Measurements from ENCODE around the gene HPCA.

HPCA gene

DNA sequence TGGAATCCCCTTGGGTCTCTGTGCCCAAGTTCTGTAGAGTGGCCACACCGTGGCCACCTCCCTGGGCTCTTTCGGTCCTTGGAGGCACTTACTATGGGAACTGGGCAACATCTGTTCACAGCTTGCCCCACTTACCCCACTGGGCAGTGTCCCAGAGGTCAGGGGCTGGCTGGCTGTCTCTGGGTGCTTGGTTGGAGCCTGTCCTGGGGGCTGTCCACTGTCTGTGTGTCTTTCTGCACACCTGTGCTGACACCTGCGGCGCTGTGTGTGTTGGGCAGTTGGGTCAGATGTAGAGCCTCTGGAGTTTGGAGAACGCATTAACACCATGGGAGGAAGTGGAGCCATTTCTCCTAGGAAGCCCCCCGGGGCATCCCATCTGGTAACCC, 16.2 kb downstream of the HPCA start:
- TF ChIP-seq, protein P1, sequence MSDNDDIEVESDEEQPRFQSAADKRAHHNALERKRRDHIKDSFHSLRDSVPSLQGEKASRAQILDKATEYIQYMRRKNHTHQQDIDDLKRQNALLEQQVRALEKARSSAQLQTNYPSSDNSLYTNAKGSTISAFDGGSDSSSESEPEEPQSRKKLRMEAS (IDR thresholded peaks at IDR 0.05), result no peak
- no peak for TF ChIP-seq FOXM1 (IDR thresholded peaks at IDR 0.05; ENCODE audit: borderline replicate concordance, low read depth)
- TF ChIP-seq, protein P2, sequence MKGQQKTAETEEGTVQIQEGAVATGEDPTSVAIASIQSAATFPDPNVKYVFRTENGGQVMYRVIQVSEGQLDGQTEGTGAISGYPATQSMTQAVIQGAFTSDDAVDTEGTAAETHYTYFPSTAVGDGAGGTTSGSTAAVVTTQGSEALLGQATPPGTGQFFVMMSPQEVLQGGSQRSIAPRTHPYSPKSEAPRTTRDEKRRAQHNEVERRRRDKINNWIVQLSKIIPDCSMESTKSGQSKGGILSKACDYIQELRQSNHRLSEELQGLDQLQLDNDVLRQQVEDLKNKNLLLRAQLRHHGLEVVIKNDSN (IDR thresholded peaks at IDR 0.05), result no peak
- no peak for TF ChIP-seq NFIC (IDR thresholded peaks at IDR 0.05)
- TF ChIP-seq ZBTB7A (IDR thresholded peaks at IDR 0.05; ENCODE audit: low read depth), result no peak
- TF ChIP-seq RAD21 (IDR thresholded peaks at IDR 0.05; ENCODE audit: low read depth), result no peak
- TF ChIP-seq, protein P3, sequence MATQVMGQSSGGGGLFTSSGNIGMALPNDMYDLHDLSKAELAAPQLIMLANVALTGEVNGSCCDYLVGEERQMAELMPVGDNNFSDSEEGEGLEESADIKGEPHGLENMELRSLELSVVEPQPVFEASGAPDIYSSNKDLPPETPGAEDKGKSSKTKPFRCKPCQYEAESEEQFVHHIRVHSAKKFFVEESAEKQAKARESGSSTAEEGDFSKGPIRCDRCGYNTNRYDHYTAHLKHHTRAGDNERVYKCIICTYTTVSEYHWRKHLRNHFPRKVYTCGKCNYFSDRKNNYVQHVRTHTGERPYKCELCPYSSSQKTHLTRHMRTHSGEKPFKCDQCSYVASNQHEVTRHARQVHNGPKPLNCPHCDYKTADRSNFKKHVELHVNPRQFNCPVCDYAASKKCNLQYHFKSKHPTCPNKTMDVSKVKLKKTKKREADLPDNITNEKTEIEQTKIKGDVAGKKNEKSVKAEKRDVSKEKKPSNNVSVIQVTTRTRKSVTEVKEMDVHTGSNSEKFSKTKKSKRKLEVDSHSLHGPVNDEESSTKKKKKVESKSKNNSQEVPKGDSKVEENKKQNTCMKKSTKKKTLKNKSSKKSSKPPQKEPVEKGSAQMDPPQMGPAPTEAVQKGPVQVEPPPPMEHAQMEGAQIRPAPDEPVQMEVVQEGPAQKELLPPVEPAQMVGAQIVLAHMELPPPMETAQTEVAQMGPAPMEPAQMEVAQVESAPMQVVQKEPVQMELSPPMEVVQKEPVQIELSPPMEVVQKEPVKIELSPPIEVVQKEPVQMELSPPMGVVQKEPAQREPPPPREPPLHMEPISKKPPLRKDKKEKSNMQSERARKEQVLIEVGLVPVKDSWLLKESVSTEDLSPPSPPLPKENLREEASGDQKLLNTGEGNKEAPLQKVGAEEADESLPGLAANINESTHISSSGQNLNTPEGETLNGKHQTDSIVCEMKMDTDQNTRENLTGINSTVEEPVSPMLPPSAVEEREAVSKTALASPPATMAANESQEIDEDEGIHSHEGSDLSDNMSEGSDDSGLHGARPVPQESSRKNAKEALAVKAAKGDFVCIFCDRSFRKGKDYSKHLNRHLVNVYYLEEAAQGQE (IDR thresholded peaks at IDR 0.05; ENCODE audit: low read depth), result no peak
- TF ChIP-seq EGR1 (IDR thresholded peaks at IDR 0.05), result no peak
- TF ChIP-seq YY1 (IDR thresholded peaks at IDR 0.05; ENCODE audit: low read depth), result no peak
- no peak for TF ChIP-seq CEBPB (IDR thresholded peaks at IDR 0.05)
- no peak for TF ChIP-seq EP300 (IDR thresholded peaks at IDR 0.05; ENCODE audit: borderline replicate concordance)
- TF ChIP-seq TEAD4 (IDR thresholded peaks at IDR 0.05), result no peak
- TF ChIP-seq CREB1 (IDR thresholded peaks at IDR 0.05; ENCODE audit: low read depth), result no peak
- no peak for TF ChIP-seq TCF12 (IDR thresholded peaks at IDR 0.05; ENCODE audit: low read depth)
- TF ChIP-seq TAF1 (IDR thresholded peaks at IDR 0.05; ENCODE audit: low read depth), result no peak

DNA sequence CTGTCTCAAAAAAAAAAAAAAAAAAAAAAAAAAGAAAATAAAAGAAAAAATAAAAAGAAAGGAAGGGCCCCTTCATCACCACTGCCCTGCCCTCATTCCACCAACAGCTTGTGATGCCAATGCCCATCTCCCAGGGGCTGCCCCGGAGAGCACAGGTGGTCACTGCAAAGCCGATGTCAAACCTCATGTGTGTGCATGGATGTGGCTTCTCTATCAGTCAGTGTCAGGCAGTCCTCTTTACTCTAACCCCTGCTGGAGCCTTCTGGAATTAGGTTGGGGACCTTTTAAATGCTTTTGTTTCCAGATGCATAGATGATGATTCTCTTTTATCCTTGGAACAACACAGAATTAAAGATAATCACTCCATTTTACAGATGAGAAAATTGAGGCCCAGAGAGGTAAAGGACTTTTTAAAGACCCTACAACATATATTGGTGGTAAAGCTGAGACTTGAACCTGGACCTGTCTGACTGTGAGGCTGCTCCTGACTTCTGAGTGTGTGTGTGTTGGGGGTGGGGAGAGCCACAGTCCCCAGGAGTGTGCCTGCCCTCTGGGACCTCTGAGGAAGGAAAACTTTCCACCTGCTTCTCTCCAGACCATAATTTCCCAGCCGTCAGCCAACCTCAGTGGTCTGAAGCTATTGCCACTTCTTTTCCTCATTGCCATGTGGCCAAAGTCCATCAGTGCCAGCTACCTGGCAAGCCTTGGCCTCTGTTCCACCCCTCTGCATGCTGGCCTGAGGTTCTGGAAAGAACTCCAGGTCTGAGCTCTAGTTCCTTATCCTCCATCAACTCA, 17.9 kb downstream of the HPCA start:
- TF ChIP-seq TCF12 (IDR thresholded peaks at IDR 0.05; ENCODE audit: low read depth) (no peak), YY1 (IDR thresholded peaks at IDR 0.05; ENCODE audit: low read depth) (no peak), TAF1 (IDR thresholded peaks at IDR 0.05; ENCODE audit: low read depth) (no peak), EP300 (IDR thresholded peaks at IDR 0.05; ENCODE audit: borderline replicate concordance) (no peak), ZBTB7A (IDR thresholded peaks at IDR 0.05; ENCODE audit: low read depth) (no peak), CEBPB (IDR thresholded peaks at IDR 0.05) (no peak), TEAD4 (IDR thresholded peaks at IDR 0.05) (no peak), FOXM1 (IDR thresholded peaks at IDR 0.05; ENCODE audit: borderline replicate concordance, low read depth) (no peak), EGR1 (IDR thresholded peaks at IDR 0.05) (no peak), RAD21 (IDR thresholded peaks at IDR 0.05; ENCODE audit: low read depth) (no peak), CREB1 (IDR thresholded peaks at IDR 0.05; ENCODE audit: low read depth) (no peak), NFIC (IDR thresholded peaks at IDR 0.05) (no peak)
- TF ChIP-seq, protein P3 (IDR thresholded peaks at IDR 0.05; ENCODE audit: low read depth), result no peak
- TF ChIP-seq, protein P2 (IDR thresholded peaks at IDR 0.05), result no peak
- TF ChIP-seq, protein P1 (IDR thresholded peaks at IDR 0.05), result no peak

DNA sequence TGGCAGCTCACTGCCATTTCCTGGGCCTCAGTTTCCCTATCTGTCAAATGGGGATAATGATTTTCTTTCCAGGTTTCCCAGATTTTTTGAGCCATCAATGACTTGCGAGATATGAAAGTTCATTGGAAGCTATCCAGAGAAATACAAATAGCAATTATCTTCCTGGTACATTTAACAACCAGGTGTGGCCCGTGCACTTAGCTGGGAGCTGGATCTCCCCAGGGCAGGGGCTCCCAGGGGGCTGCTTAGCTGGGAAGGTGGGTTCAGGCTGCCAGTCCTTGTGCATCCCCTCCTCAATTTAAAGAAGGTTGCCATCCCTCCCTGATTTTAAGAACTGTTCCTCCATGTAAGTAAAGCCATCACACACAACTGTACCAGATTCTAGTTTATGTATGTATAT, 18.5 kb downstream of the HPCA start:
- no peak for TF ChIP-seq NFIC (IDR thresholded peaks at IDR 0.05)
- TF ChIP-seq EGR1 (IDR thresholded peaks at IDR 0.05), result no peak
- TF ChIP-seq EP300 (IDR thresholded peaks at IDR 0.05; ENCODE audit: borderline replicate concordance), result no peak
- TF ChIP-seq CREB1 (IDR thresholded peaks at IDR 0.05; ENCODE audit: low read depth), result no peak
- TF ChIP-seq CEBPB (IDR thresholded peaks at IDR 0.05), result no peak
- no peak for TF ChIP-seq RAD21 (IDR thresholded peaks at IDR 0.05; ENCODE audit: low read depth)
- no peak for TF ChIP-seq ZBTB7A (IDR thresholded peaks at IDR 0.05; ENCODE audit: low read depth)
- TF ChIP-seq TCF12 (IDR thresholded peaks at IDR 0.05; ENCODE audit: low read depth), result no peak
- TF ChIP-seq, protein P1 (IDR thresholded peaks at IDR 0.05), result no peak
- TF ChIP-seq TEAD4 (IDR thresholded peaks at IDR 0.05), result no peak
- no peak for TF ChIP-seq YY1 (IDR thresholded peaks at IDR 0.05; ENCODE audit: low read depth)
- TF ChIP-seq TAF1 (IDR thresholded peaks at IDR 0.05; ENCODE audit: low read depth), result no peak
- TF ChIP-seq, protein P2 (IDR thresholded peaks at IDR 0.05), result no peak
- TF ChIP-seq, protein P3 (IDR thresholded peaks at IDR 0.05; ENCODE audit: low read depth), result no peak
- no peak for TF ChIP-seq FOXM1 (IDR thresholded peaks at IDR 0.05; ENCODE audit: borderline replicate concordance, low read depth)

Measured in Ishikawa (cell line).